NK-92 (cell line): ENCODE measurements around the gene HIPK2.
"Not testable (repeated sequence)": the region's sequence is repeated elsewhere in the genome, so short reads cannot be mapped to it uniquely, and the experiment has no call there.

Experiments
- DNase-seq: peaks from one replicate; lab custom pipeline; 2025; ENCODE audit not compliant: unreplicated experiment; lab: John Stamatoyannopoulos, UW

HIPK2 gene

GRCh38 chr7:139557857-139558581 lies 219.8 kb downstream of the HIPK2 start:
- DNase-seq, result no peak

GRCh38 chr7:139553991-139554700 lies 223.7 kb downstream of the HIPK2 start:
- not testable (repeated sequence) for DNase-seq

- no peak for DNase-seq
These were observed 229.3 kb downstream of the HIPK2 start for GRCh38 chr7:139548302-139549028.

DNA sequence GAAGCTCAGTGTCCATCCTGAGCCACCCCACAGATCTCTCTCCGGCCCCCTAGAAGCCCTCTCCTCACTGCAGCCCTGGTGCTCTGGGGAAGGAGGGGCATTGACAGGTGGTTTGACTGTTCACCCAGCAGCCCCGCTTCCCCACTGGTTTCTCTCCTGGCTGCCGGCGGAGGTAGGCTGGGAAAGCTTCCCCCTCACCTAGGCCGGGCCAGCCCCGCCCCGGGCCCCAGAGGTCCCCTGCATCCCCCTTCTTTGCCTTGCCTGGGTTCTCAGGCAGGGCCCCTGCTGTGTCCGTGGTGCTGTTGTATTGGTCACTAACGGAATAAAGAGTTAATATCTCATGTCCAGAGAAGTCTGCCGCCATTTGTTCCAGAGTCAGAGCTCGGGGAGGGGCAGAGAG lies 233.2 kb downstream of the HIPK2 start:
- no peak for DNase-seq

DNA sequence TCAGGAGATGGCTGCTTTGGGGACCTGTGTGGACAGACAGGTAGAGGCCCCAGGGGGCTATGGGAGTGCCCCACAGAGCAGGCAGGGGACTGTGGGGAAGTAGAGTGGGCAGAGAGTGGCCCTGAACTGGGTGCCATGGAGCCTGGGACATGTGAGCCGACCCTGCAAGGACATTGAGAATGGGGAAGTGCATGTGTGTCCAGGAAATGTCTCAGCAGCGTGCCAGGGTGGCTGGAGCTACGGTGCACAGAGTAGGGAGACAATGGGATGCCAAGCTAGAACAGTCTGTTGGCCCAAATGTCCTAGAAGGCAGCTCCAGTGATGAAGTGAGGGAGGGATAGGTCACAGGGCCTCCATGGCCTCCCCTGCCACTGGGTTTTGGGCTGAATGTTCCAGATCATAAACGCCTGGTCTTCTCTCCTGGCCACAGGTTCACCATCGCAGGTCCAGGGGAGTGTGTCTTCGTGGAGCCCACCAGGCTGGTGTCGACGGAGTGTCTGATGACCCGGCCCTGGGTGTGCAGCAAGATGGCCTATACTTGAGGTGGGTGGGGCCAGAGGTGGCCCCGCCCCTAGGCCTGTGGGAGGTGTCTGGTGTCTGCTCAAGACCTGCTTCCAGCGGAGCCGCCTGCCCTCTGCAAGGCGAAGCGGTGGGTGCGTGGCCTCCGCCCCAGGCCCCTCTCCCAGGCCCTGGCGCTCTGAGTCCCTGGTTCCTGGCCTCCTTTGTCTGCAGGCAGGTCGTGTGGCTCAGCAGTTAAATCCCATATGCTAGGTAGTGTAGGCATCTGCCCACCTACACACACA lies 233.8 kb downstream of the HIPK2 start:
- no peak for DNase-seq

DNA sequence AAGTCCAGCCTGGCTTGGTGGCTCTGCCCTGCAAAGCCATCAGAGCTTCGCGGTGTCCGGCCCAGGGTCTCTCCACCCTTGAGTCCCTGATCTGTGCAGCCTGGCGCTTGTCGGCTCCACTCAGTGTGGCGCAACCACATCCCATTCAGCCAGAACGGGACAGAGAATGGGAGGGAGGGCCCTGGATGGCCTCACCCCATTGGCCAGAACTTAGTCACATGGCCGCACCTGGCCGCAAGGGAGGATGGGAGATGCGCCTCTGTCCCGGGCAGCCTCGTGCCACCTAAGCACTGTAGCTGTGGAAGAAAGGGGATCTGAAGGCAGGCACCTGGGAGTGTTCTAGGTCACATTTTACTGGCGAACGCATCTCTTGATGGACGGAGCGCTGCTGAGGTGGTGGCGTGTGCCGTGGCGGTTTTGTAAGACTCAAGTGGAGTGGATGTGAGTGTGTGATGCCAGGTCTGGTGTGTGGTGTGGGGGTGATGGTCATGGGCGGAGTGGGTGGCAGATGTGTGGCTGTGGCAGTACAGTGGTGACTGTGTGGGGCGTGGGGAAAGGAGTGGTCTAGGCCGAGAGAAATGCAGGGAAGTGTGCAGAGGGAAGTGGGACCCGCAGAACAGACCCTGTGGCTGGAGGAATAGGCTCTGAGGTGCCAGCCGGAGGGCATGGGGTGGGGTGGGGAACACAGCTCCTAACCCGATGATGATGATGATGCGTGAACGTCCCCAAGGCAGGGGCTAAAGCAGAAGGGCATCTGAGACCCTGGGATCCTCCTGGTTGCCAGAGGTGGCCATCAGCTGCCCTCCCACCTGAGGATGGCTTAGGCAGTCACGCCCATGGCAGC lies 235.3 kb downstream of the HIPK2 start:
- DNase-seq, result no peak

- no peak for DNase-seq
These were observed 236.0 kb downstream of the HIPK2 start for GRCh38 chr7:139541600-139542307.

- DNase-seq, result no peak
These were observed 237.6 kb downstream of the HIPK2 start for GRCh38 chr7:139540203-139540602.

- no peak for DNase-seq
These were observed 238.7 kb downstream of the HIPK2 start for GRCh38 chr7:139538881-139539635.

- DNase-seq, result no peak
These were observed 241.6 kb downstream of the HIPK2 start for GRCh38 chr7:139536152-139536551.

DNA sequence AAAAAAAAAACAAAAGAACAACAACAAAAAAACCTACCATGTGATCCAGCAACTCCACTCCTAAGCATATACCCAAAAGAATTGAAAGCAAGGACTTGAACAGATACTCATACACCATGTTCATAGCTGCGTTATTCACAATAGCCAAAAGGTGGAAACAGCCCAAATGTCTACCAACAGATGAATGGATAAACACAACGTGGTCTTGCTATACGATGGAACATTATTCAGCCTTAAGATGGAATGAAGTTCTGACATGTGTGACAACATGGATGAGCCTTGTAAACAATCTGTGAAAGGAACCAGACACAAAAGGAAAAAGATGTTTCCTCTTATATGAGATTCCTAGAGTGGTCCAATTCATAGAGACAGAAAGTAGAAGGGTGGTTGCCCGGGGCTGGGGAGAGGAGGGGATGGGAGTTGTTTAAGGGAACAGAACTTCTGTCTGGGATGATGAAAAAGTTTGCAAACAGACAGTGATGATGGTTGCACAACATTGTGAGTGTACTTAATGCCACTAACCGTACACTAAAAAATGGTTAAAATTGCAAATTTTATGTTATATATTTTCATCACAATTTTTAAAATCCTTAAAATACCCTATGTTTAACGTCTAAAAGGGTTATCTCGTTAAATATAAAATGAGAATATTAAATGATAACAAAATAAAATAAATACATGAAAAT lies 242.7 kb downstream of the HIPK2 start:
- no peak for DNase-seq

DNA sequence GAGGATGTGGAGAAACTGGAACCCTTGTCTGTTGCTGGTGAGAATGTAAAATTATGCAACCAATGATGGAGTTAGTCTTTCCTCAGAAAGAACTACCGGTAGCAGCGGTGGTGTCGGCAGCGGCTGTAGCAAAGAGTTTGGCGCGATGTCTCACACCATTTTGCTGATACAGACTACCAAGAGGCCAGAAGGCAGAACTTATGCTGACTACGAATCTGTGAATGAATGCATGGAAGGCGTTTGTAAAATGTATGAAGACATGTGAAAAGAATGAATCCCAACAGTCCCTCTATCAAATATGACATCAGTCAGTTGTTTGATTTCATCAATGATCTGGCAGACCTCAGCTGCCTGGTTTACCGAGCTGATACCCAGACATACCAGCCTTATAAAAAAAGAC lies 243.7 kb downstream of the HIPK2 start:
- no peak for DNase-seq

GRCh38 chr7:139532636-139533155 lies 245.1 kb downstream of the HIPK2 start:
- DNase-seq, result no peak

GRCh38 chr7:139531094-139531493 lies 246.7 kb downstream of the HIPK2 start:
- no peak for DNase-seq

DNA sequence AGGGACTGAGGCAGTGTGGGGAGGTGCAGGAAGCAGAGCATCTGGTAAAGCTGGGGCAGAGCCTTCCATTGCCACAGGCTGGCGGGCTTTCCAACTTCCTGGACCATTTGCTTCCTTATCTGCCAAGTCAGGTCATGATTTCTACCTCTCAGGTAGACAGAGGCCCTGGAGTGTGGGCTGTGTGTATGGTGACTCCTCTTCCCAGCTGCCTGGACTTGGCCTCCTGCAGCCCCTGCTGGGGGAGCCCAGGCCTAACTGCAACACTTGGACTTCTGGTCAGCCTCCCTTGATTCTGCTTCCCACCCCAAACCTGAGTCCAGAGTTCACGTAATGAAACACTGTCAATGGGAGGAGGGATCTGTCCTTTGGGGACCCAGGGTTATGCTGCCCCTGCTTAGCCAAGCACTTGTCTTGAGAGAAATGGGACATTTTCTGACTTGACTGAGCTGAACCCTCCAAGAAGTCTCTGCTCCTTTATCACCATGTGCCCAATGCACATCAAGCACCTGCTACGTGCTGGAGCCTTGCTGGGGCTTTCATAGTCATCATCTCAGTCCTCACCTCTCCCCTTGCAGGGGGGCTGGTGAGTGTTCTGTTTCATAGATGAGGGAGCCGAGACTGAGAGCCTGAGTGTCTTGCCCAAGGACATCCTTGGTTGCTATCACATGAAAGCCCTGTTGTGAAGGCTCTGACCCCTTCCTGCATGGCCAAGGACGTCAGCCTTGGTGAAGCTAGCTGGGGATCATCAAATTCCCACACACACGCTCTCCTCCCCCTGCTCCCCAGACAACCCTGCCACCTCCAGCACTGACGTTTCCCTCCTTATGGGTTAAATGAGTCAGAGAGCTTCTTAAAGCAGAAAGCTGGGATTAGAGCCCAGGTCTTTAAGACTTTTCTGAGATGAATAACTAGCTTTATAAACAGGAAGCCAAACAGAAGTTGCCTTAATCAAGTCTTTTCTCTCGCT lies 250.9 kb downstream of the HIPK2 start:
- DNase-seq, result no peak

- DNase-seq, result no peak
These were observed 252.0 kb downstream of the HIPK2 start for GRCh38 chr7:139525750-139526149.

- no peak for DNase-seq
These were observed 252.6 kb downstream of the HIPK2 start for GRCh38 chr7:139525239-139525638.
